ENCODE data around the gene BARX1.

GRCh38 chr9:93978551-93978950, 23.4 kb upstream of the BARX1 start:
- TF ChIP-seq, protein P1, sequence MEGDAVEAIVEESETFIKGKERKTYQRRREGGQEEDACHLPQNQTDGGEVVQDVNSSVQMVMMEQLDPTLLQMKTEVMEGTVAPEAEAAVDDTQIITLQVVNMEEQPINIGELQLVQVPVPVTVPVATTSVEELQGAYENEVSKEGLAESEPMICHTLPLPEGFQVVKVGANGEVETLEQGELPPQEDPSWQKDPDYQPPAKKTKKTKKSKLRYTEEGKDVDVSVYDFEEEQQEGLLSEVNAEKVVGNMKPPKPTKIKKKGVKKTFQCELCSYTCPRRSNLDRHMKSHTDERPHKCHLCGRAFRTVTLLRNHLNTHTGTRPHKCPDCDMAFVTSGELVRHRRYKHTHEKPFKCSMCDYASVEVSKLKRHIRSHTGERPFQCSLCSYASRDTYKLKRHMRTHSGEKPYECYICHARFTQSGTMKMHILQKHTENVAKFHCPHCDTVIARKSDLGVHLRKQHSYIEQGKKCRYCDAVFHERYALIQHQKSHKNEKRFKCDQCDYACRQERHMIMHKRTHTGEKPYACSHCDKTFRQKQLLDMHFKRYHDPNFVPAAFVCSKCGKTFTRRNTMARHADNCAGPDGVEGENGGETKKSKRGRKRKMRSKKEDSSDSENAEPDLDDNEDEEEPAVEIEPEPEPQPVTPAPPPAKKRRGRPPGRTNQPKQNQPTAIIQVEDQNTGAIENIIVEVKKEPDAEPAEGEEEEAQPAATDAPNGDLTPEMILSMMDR (IDR thresholded peaks at IDR 0.05; ENCODE audit: insufficient read depth, low read length, poor library complexity, severe bottlenecking): no peak
- TF ChIP-seq EZH2phosphoT487 (conservative IDR thresholded peaks at IDR 0.05; ENCODE audit: low read length): no peak
